Ascending aorta (tissue), 2 donors: ENCODE measurements around the gene JPH3. TPM values are rescaled to one million over a fixed set of nuclear protein-coding genes. Genes with fewer than 3 reads are reported as not detected.
"Not testable (repeated sequence)": the region's sequence is repeated elsewhere in the genome, so short reads cannot be mapped to it uniquely, and the experiment has no call there.

Source experiments
- DNase-seq, 2 donors: peaks; one replicate each; pipeline ENCODE4 v3.0.0-alpha.2; 2019; ENCODE audit warnings: low spot score in 2 of 2
- H3K27ac ChIP-seq, 2 donors: fragments of 200-600 bp; sonication (generic); one replicate each; pipeline ENCODE4 v1.5.1; 2016 to 2017; ENCODE audit warnings: mild to moderate bottlenecking in 1 of 2
- H3K27me3 ChIP-seq: fragments of 200-600 bp; sonication (generic); one replicate; pipeline ENCODE4 v1.5.1; 2017
- H3K36me3 ChIP-seq, 2 donors: fragments of 200-600 bp; sonication (generic); one replicate each; pipeline ENCODE4 v1.5.1; 2016
- H3K4me1 ChIP-seq, 2 donors: fragments of 200-600 bp; sonication (generic); one replicate each; pipeline ENCODE4 v1.5.1; 2016 to 2017; ENCODE audit warnings: mild to moderate bottlenecking in 1 of 2
- H3K4me3 ChIP-seq, 2 donors: fragments of 200-600 bp; sonication (generic); one replicate each; pipeline ENCODE4 v1.5.1; 2016 to 2017; ENCODE audit warnings: mild to moderate bottlenecking in 1 of 2
- H3K9me3 ChIP-seq, 2 donors: fragments of 200-600 bp; sonication (generic); one replicate each; pipeline ENCODE4 v1.5.1; 2016
- CTCF ChIP-seq, 3 experiments: fragments of 200-600 bp in 2 of 3; fragments of 450-650 bp in 1 of 3; sonication (generic) in 2 of 3; IDR thresholded peaks; one replicate each; pipeline ENCODE4 v1.5.1; 2016 to 2019; ENCODE audit warnings: antibody characterized with exemption in 3 of 3, mild to moderate bottlenecking in 1 of 3, moderate library complexity in 1 of 3
- intact Hi-C: fragments of 100-400 bp; cut with DNase I; formaldehyde crosslinking; loops from one replicate; pipeline ENCODE4 v1.15.1; 2023
- total RNA-seq: library from RNA; depleted of rRNA; stranded (reverse); fragments of >200 nt; gene quantifications from one replicate; pipeline ENCODE4 v1.1.0, GENCODE V29; 2016

JPH3 gene
- total RNA-seq, 1 donor from 2014 or later: not detected

GRCh38 chr16:87723226-87723623 is 120.9 kb downstream of the JPH3 start:
- Histone ChIP-seq H3K9me3 (no peaks in the 10 kb centered on the region), H3K27ac (no peak overlapping the region), H3K4me1 (no peaks in the 10 kb centered on the region), H3K4me3 (no peak overlapping the region), H3K36me3 (peaks cover 15 to 23% of the 10 kb centered on the region in 2 donors), H3K27me3 (no peaks in the 10 kb centered on the region)
- TF ChIP-seq CTCF (IDR thresholded peaks at IDR 0.05): no peak
- intact Hi-C loops: no loop called here
- DNase-seq: no peak

GRCh38 chr16:87724490-87725291 is 122.4 kb downstream of the JPH3 start:
- H3K9me3 ChIP-seq: no peaks in the 10 kb centered on the region
- H3K4me1 ChIP-seq: no peaks in the 10 kb centered on the region
- H3K27me3 ChIP-seq: no peaks in the 10 kb centered on the region
- H3K36me3 ChIP-seq: peaks cover 17 to 36% of the 10 kb centered on the region in 2 donors
- no peak overlapping the region for H3K27ac ChIP-seq
- intact Hi-C loops: no loop called here
- H3K4me3 ChIP-seq: no peak overlapping the region
- DNase-seq: no peak
- no peak for TF ChIP-seq CTCF (IDR thresholded peaks at IDR 0.05)

- Histone ChIP-seq H3K9me3 (no peaks in the 10 kb centered on the region), H3K36me3 (peaks cover 12 to 43% of the 10 kb centered on the region in 2 donors), H3K4me1 (no peaks in the 10 kb centered on the region), H3K4me3 (no peak overlapping the region), H3K27me3 (no peaks in the 10 kb centered on the region), H3K27ac (no peak overlapping the region)
- intact Hi-C loops: no loop called here
- no peak for TF ChIP-seq CTCF (IDR thresholded peaks at IDR 0.05)
- DNase-seq: no peak
These were observed 123.4 kb downstream of the JPH3 start for GRCh38 chr16:87725596-87726235.

- intact Hi-C loops, DNase-seq, H3K9me3 ChIP-seq, H3K4me3 ChIP-seq, H3K27ac ChIP-seq, H3K4me1 ChIP-seq, H3K27me3 ChIP-seq: not testable (repeated sequence)
- H3K36me3 ChIP-seq: peaks cover 10 to 45% of the 10 kb centered on the region in 2 donors
These were observed 124.3 kb downstream of the JPH3 start for GRCh38 chr16:87726577-87726976.

GRCh38 chr16:87727346-87727745 is 125.0 kb downstream of the JPH3 start:
- intact Hi-C loops: no loop called here
- no peaks in the 10 kb centered on the region for H3K4me1 ChIP-seq
- TF ChIP-seq CTCF (IDR thresholded peaks at IDR 0.05): no peak

GRCh38 chr16:87728026-87728425 is 125.7 kb downstream of the JPH3 start:
- intact Hi-C loops: no loop called here
- H3K36me3 ChIP-seq: peaks cover 8 to 39% of the 10 kb centered on the region in 2 donors
- TF ChIP-seq CTCF (IDR thresholded peaks at IDR 0.05): no peak
- H3K27ac ChIP-seq: no peak overlapping the region
- no peaks in the 10 kb centered on the region for H3K9me3 ChIP-seq
- H3K27me3 ChIP-seq: no peaks in the 10 kb centered on the region
- DNase-seq: no peak
- H3K4me1 ChIP-seq: no peaks in the 10 kb centered on the region
- H3K4me3 ChIP-seq: no peak overlapping the region

More at GRCh38 chr16:87727346-87727745, 125.0 kb downstream of the JPH3 start:
- H3K9me3 ChIP-seq: no peaks in the 10 kb centered on the region
- H3K36me3 ChIP-seq: peaks cover 7 to 43% of the 10 kb centered on the region in 2 donors
- no peak overlapping the region for H3K27ac ChIP-seq
- DNase-seq: no peak
- H3K27me3 ChIP-seq: no peaks in the 10 kb centered on the region
- H3K4me3 ChIP-seq: no peak overlapping the region
